GM12874 (cell line): ENCODE measurements around the gene DUSP22.

Experiments used
- TF ChIP-seq, protein P1 (sequence below): IDR thresholded peaks from 2 replicates; pipeline ENCODE4 v1.5.1; 2011; ENCODE audit warnings: low read depth, mild to moderate bottlenecking, control low read depth, low read length, moderate library complexity; ENCODE audit not compliant: insufficient read depth

Gene DUSP22

DNA sequence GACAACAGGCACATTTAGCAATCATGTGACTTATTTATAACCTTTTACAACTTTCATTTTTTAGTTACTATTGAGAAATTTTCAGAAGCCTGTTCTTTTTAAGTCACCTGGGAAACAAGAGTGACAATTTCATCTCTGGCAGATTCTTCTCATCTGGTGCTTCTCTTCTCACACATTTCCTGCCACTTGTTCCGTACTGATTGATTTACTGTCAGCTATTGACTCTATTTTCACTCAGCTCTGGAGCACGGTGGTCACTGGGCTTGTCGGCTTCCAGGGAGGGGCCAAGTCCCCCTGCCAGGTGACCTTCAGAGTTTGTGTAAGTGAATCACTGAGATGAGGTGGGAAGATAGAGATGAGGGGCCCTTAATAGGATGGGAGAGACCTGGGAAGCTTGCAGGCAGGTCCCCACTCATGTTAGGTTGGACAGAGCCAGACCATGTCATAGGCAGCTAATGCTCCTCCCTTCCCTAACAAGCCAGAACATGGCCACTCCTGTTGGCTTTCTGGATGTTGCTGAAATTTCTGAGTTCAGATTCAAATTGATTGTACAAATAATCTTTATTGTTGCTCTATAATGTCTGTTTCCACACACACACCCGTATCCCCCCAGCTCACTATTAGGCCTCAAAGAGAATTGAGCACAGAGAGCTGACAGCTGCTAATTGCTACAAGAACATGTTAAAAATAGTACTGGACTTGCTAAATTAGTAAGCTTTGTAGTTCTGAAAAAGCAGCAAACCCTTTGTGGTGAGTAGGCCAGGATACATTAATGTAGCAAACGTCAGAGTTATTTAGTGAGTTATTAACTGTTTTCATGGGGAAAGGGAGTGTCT, 13.3 kb downstream of the DUSP22 start:
- TF ChIP-seq, protein P1, sequence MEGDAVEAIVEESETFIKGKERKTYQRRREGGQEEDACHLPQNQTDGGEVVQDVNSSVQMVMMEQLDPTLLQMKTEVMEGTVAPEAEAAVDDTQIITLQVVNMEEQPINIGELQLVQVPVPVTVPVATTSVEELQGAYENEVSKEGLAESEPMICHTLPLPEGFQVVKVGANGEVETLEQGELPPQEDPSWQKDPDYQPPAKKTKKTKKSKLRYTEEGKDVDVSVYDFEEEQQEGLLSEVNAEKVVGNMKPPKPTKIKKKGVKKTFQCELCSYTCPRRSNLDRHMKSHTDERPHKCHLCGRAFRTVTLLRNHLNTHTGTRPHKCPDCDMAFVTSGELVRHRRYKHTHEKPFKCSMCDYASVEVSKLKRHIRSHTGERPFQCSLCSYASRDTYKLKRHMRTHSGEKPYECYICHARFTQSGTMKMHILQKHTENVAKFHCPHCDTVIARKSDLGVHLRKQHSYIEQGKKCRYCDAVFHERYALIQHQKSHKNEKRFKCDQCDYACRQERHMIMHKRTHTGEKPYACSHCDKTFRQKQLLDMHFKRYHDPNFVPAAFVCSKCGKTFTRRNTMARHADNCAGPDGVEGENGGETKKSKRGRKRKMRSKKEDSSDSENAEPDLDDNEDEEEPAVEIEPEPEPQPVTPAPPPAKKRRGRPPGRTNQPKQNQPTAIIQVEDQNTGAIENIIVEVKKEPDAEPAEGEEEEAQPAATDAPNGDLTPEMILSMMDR = no peak

DNA sequence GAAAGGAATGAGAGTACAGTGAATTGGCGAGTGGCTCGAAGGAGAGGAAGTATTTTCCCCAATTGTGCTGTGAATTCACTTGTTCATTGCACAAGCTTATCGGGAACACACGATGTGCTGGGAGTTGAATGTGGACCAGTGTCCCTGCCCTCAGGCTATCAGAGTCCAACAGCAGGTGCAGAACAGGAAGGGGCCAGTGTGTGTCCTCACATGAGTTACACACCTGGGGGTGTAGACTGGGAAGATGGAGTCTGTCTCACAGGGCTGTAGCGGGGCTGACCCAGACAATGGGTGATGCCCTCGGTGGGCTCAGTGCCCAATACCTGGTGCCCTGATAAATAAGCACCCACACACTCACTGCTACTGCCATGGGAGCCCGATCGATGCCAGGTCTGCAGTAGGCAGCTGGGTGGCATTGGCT, 14.4 kb downstream of the DUSP22 start:
- TF ChIP-seq, protein P1 = no peak

DNA sequence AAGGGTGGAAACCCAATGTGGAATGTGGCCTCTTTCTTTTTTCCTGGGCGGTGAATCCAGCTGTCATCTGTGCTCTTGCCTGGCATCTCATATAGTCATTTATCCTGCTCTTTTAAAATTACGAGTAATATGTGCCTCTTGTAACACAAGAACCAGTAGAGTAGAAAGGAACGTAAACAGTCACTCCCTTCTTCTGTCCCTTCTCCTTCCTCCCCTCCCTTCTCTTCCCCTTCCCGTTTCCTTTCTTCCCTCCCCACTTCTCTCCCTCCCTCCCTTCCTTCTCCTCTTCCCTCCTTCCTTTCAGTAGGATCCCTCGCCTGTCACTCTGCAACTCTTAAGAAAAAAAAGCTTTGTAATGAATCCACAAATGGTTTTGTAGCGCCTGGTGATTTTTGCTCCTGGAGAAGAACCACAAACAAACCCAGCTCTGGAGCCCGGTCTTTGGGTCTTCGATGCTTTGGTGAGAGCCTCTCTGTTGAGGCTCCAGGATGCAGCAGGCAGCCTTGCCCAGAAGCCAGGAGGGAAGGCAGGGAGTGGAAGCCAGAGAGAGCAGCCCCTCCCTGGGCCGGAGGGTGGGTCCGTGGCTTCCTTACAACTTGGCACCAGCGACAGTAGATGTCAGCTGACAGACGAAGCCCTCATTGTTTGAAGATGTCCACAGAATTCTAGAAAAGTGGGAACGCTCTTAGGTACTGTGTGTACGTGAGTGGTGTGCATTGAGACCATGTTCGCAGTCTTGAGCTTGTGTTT, 15.0 kb downstream of the DUSP22 start:
- TF ChIP-seq, protein P1 = no peak

DNA sequence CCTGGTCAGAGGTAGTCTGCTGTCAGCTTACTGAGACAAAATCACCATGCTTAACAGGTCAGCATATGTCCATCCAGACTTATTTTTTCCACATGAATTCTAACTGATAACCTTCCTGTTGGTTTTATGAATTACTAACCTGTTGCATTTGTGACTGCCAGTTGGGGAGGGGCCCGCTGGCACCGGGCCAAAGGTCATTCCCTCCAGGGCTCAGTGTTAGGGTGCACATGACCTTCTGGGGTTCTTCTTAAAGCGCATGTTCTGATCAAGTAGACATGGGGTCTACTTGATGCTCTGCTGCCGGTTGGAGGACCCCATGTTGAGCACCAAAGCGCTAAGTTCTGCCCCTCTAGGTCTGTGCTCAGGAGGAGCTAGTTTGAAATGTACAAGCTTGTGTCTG, 15.6 kb downstream of the DUSP22 start:
- TF ChIP-seq, protein P1 = no peak

DNA sequence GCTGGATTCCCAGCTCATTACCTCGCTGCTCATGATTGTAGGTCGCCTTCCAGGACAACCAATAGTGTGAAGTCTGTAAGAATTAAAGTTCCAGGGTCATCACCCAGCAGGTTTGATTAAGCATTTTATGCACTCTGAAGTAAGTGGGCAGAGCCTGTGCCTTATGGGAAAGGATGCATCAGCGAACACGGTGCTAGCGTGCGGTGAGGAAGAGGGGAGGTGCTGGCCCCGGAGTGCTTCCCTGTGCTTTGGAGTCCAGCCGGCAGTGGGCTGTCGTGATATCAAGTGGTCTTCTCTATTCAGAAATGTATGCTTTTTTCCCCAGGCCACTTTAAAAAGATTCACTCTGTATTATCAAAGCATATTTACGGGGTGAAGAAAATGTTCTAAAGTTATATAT, 16.0 kb downstream of the DUSP22 start:
- TF ChIP-seq, protein P1 = no peak

DNA sequence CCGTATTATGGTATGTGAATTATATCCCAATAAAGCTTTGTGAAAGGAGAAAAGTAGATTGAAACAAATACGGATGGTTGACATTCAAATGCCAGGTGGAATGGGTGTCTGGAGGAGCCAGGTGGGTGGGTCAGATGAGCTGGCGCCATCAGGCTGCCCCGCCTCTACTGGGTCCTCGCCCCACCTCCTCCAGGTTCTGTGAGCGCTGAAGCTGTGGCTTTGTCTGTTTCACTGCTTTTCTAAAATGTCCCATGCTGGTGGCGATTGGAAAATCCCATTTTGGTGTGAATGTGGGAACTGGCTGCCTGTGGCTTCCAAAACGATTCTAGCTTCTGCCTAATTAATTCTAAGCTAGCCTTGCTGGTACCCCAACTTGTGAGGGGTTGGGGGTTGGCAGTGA, 16.5 kb downstream of the DUSP22 start:
- TF ChIP-seq, protein P1 = no peak

DNA sequence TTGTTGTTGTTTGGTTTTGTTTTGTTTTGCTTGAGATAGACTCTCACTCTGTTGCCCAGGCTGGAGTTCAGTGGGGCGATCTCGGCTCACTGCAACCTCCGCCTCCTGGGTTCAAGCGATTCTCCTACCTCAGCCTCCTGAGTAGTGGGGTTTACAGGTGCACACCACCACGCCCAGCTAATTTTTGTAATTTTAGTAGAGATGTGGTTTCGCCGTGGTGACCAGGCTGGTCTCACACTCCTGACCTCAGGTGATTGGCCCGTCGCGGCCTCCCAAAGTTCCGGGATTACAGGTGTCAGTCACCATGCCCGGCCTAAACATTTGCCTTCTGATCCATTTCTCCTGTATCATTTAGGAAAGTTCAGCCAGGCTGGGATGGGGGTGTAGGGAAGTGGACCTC, 17.7 kb downstream of the DUSP22 start:
- TF ChIP-seq, protein P1 = no peak
